Measurements from ENCODE around the gene FIBCD1.

GRCh38 chr9:130947618-130948140 lies 8.6 kb upstream of the FIBCD1 start:
- TF ChIP-seq CTCF (IDR thresholded peaks at IDR 0.05) = no peak
- TF ChIP-seq RAD21 (IDR thresholded peaks at IDR 0.05; ENCODE audit: low read length) = no peak
- no peak for TF ChIP-seq REST (IDR thresholded peaks at IDR 0.05; ENCODE audit: low read depth, low read length)
- no peak for TF ChIP-seq TEAD4 (IDR thresholded peaks at IDR 0.05; ENCODE audit: borderline replicate concordance, insufficient read depth)
- TF ChIP-seq SIN3A (IDR thresholded peaks at IDR 0.05; ENCODE audit: borderline replicate concordance, low read depth, low read length) = no peak
- no peak for TF ChIP-seq YY1 (IDR thresholded peaks at IDR 0.05; ENCODE audit: low read depth)
- TF ChIP-seq FOXM1 (IDR thresholded peaks at IDR 0.05; ENCODE audit: low read depth) = no peak
- no peak for TF ChIP-seq TCF12 (IDR thresholded peaks at IDR 0.05)
- no peak for TF ChIP-seq EZH2phosphoT487 (IDR thresholded peaks at IDR 0.05; ENCODE audit: borderline replicate concordance, low read depth)
- no peak for TF ChIP-seq ELF1 (IDR thresholded peaks at IDR 0.05)
- TF ChIP-seq TAF1 (IDR thresholded peaks at IDR 0.05; ENCODE audit: borderline replicate concordance, low read depth, low read length) = no peak
